ENCODE measurements around the gene PLCG2.
"Not testable (repeated sequence)": the region's sequence is repeated elsewhere in the genome, so short reads cannot be mapped to it uniquely, and the experiment has no call there.

The PLCG2 gene

GRCh38 chr16:81938326-81939163 is 159.5 kb downstream of the PLCG2 start:
- DNase-seq (ENCODE audit: low read depth in 2 of 2): no peak

- DNase-seq (ENCODE audit: low read depth in 2 of 2): no peak
Measured at GRCh38 chr16:81939164-81940056, 160.3 kb downstream of the PLCG2 start.

GRCh38 chr16:81940781-81941560 is 161.9 kb downstream of the PLCG2 start:
- no peak for DNase-seq (ENCODE audit: low read depth in 2 of 2)

- DNase-seq (ENCODE audit: low read depth in 2 of 2): no peak
Measured at GRCh38 chr16:81942007-81942601, 163.0 kb downstream of the PLCG2 start.

- no peak for DNase-seq (ENCODE audit: low read depth in 2 of 2)
Measured at GRCh38 chr16:81945665-81946064, 166.6 kb downstream of the PLCG2 start.

- DNase-seq (ENCODE audit: low read depth in 2 of 2): no peak
Measured at GRCh38 chr16:81946206-81946605, 167.1 kb downstream of the PLCG2 start.

- DNase-seq (ENCODE audit: low read depth in 2 of 2): no peak
Measured at GRCh38 chr16:81951564-81951963, 172.5 kb downstream of the PLCG2 start.

GRCh38 chr16:81956213-81956948 is 177.3 kb downstream of the PLCG2 start:
- no peak for DNase-seq (ENCODE audit: low read depth in 2 of 2)

- DNase-seq (ENCODE audit: low read depth in 2 of 2): no peak
Measured at GRCh38 chr16:81964808-81965207, 185.7 kb downstream of the PLCG2 start.

GRCh38 chr16:81967358-81967757 is 188.3 kb downstream of the PLCG2 start:
- no peak for DNase-seq (ENCODE audit: low read depth in 2 of 2)

- no peak for DNase-seq (ENCODE audit: low read depth in 2 of 2)
Measured at GRCh38 chr16:81971853-81972252, 192.8 kb downstream of the PLCG2 start.

GRCh38 chr16:81973737-81974136 is 194.6 kb downstream of the PLCG2 start:
- no peak for DNase-seq (ENCODE audit: low read depth in 2 of 2)

- DNase-seq (ENCODE audit: low read depth in 2 of 2): no peak
Measured at GRCh38 chr16:81975637-81976036, 196.5 kb downstream of the PLCG2 start.

GRCh38 chr16:81977335-81977942 is 198.3 kb downstream of the PLCG2 start:
- DNase-seq (ENCODE audit: low read depth in 2 of 2): not testable (repeated sequence)

- DNase-seq (ENCODE audit: low read depth in 2 of 2): no peak
Measured at GRCh38 chr16:81987121-81987520, 208.0 kb downstream of the PLCG2 start.

GRCh38 chr16:81987706-81988105 is 208.6 kb downstream of the PLCG2 start:
- no peak for DNase-seq (ENCODE audit: low read depth in 2 of 2)

- DNase-seq (ENCODE audit: low read depth in 2 of 2): no peak
Measured at GRCh38 chr16:81992859-81993258, 213.8 kb downstream of the PLCG2 start.

- DNase-seq (ENCODE audit: low read depth in 2 of 2): no peak
Measured at GRCh38 chr16:81994485-81994884, 215.4 kb downstream of the PLCG2 start.

- no peak for DNase-seq (ENCODE audit: low read depth in 2 of 2)
Measured at GRCh38 chr16:81995651-81996050, 216.6 kb downstream of the PLCG2 start.
